ENCODE results near the gene EIF4G3.

The EIF4G3 gene

GRCh38 chr1:21018673-21019072 is 158.0 kb downstream of the EIF4G3 start:
- H3K4me3 ChIP-seq (ENCODE audit: low read length): no peak overlapping the region
- no peak overlapping the region for H3K27ac ChIP-seq (ENCODE audit: low read depth, low read length)
- H3K9me3 ChIP-seq (ENCODE audit: control insufficient read depth, insufficient read depth, low read length): no peaks in the 10 kb centered on the region
- TF ChIP-seq EZH2phosphoT487 (IDR thresholded peaks at IDR 0.05; ENCODE audit: borderline replicate concordance, low read length) (no peak), CTCF (IDR thresholded peaks at IDR 0.05; ENCODE audit: low read depth, low read length, poor library complexity, severe bottlenecking) (no peak)
- no peaks in the 10 kb centered on the region for H3F3A ChIP-seq (ENCODE audit: control insufficient read depth, insufficient read depth)
- H3K36me3 ChIP-seq (ENCODE audit: control insufficient read depth, low read length): no peaks in the 10 kb centered on the region
- no peaks in the 10 kb centered on the region for H4K20me1 ChIP-seq (ENCODE audit: control insufficient read depth, insufficient read depth, low read depth, low read length)
- H3K27me3 ChIP-seq (ENCODE audit: control insufficient read depth, low read length): no peaks in the 10 kb centered on the region
- H3K9me2 ChIP-seq (replicated peaks; ENCODE audit: control insufficient read depth, low read length): no peaks in the 10 kb centered on the region
- H3K4me2 ChIP-seq (ENCODE audit: low read length): no peak overlapping the region
- peaks cover 52% of the 10 kb centered on the region for H3K79me2 ChIP-seq (ENCODE audit: control insufficient read depth, low read length)
- peaks cover 9% of the 10 kb centered on the region for H3K4me1 ChIP-seq (ENCODE audit: control insufficient read depth, low read length)

GRCh38 chr1:21013510-21013909 is 163.2 kb downstream of the EIF4G3 start:
- no peaks in the 10 kb centered on the region for H3K36me3 ChIP-seq (ENCODE audit: control insufficient read depth, low read length)
- no peaks in the 10 kb centered on the region for H3F3A ChIP-seq (ENCODE audit: control insufficient read depth, insufficient read depth)
- H3K4me2 ChIP-seq (ENCODE audit: low read length): no peak overlapping the region
- no peak overlapping the region for H3K27ac ChIP-seq (ENCODE audit: low read depth, low read length)
- H3K27me3 ChIP-seq (ENCODE audit: control insufficient read depth, low read length): no peaks in the 10 kb centered on the region
- no peaks in the 10 kb centered on the region for H3K9me2 ChIP-seq (replicated peaks; ENCODE audit: control insufficient read depth, low read length)
- TF ChIP-seq EZH2phosphoT487 (IDR thresholded peaks at IDR 0.05; ENCODE audit: borderline replicate concordance, low read length) (no peak), CTCF (IDR thresholded peaks at IDR 0.05; ENCODE audit: low read depth, low read length, poor library complexity, severe bottlenecking) (no peak)
- no peak overlapping the region for H3K4me3 ChIP-seq (ENCODE audit: low read length)
- H3K9me3 ChIP-seq (ENCODE audit: control insufficient read depth, insufficient read depth, low read length): no peaks in the 10 kb centered on the region
- peaks cover 55% of the 10 kb centered on the region for H3K79me2 ChIP-seq (ENCODE audit: control insufficient read depth, low read length)
- H4K20me1 ChIP-seq (ENCODE audit: control insufficient read depth, insufficient read depth, low read depth, low read length): no peaks in the 10 kb centered on the region
- H3K4me1 ChIP-seq (ENCODE audit: control insufficient read depth, low read length): no peaks in the 10 kb centered on the region

GRCh38 chr1:21012937-21013336 is 163.8 kb downstream of the EIF4G3 start:
- H3K36me3 ChIP-seq (ENCODE audit: control insufficient read depth, low read length): no peaks in the 10 kb centered on the region
- no peak for TF ChIP-seq EZH2phosphoT487 (IDR thresholded peaks at IDR 0.05; ENCODE audit: borderline replicate concordance, low read length)
- no peak overlapping the region for H3K4me3 ChIP-seq (ENCODE audit: low read length)
- no peaks in the 10 kb centered on the region for H3K9me2 ChIP-seq (replicated peaks; ENCODE audit: control insufficient read depth, low read length)
- no peaks in the 10 kb centered on the region for H3K4me1 ChIP-seq (ENCODE audit: control insufficient read depth, low read length)
- no peaks in the 10 kb centered on the region for H3F3A ChIP-seq (ENCODE audit: control insufficient read depth, insufficient read depth)
- no peak overlapping the region for H3K27ac ChIP-seq (ENCODE audit: low read depth, low read length)
- no peaks in the 10 kb centered on the region for H3K9me3 ChIP-seq (ENCODE audit: control insufficient read depth, insufficient read depth, low read length)
- peaks cover 55% of the 10 kb centered on the region for H3K79me2 ChIP-seq (ENCODE audit: control insufficient read depth, low read length)
- no peak overlapping the region for H3K4me2 ChIP-seq (ENCODE audit: low read length)
- H4K20me1 ChIP-seq (ENCODE audit: control insufficient read depth, insufficient read depth, low read depth, low read length): no peaks in the 10 kb centered on the region
- no peaks in the 10 kb centered on the region for H3K27me3 ChIP-seq (ENCODE audit: control insufficient read depth, low read length)

- H4K20me1 ChIP-seq (ENCODE audit: control insufficient read depth, insufficient read depth, low read depth, low read length): no peaks in the 10 kb centered on the region
- H3K9me2 ChIP-seq (replicated peaks; ENCODE audit: control insufficient read depth, low read length): no peaks in the 10 kb centered on the region
- H3K36me3 ChIP-seq (ENCODE audit: control insufficient read depth, low read length): no peaks in the 10 kb centered on the region
- no peak overlapping the region for H3K4me3 ChIP-seq (ENCODE audit: low read length)
- H3K4me2 ChIP-seq (ENCODE audit: low read length): no peak overlapping the region
- H3K4me1 ChIP-seq (ENCODE audit: control insufficient read depth, low read length): no peaks in the 10 kb centered on the region
- no peaks in the 10 kb centered on the region for H3F3A ChIP-seq (ENCODE audit: control insufficient read depth, insufficient read depth)
- TF ChIP-seq EZH2phosphoT487 (IDR thresholded peaks at IDR 0.05; ENCODE audit: borderline replicate concordance, low read length): no peak
- no peak for TF ChIP-seq CTCF (IDR thresholded peaks at IDR 0.05; ENCODE audit: low read depth, low read length, poor library complexity, severe bottlenecking)
- no peaks in the 10 kb centered on the region for H3K9me3 ChIP-seq (ENCODE audit: control insufficient read depth, insufficient read depth, low read length)
- H3K27ac ChIP-seq (ENCODE audit: low read depth, low read length): no peak overlapping the region
- H3K27me3 ChIP-seq (ENCODE audit: control insufficient read depth, low read length): no peaks in the 10 kb centered on the region
- peaks cover 36% of the 10 kb centered on the region for H3K79me2 ChIP-seq (ENCODE audit: control insufficient read depth, low read length)
Observed at GRCh38 chr1:21007876-21008275, 168.8 kb downstream of the EIF4G3 start.
